COR-L47 (cell line): Measurements from ENCODE around the gene OIT3.

Experiments
- DNase-seq: peaks from one replicate; lab custom pipeline; 2025; lab: John Stamatoyannopoulos, UW

Gene OIT3

GRCh38 chr10:72952642-72953158 lies 59.2 kb downstream of the OIT3 start:
- no peak for DNase-seq

GRCh38 chr10:72953687-72954086 lies 60.1 kb downstream of the OIT3 start:
- DNase-seq, result no peak

- no peak for DNase-seq
These were observed 60.7 kb downstream of the OIT3 start for GRCh38 chr10:72954230-72954595.

- DNase-seq, result no peak
These were observed 61.3 kb downstream of the OIT3 start, which contains the start of gene PLA2G12B for GRCh38 chr10:72954596-72955554. TSS of gene PLA2G12B (minus strand) at chr10:72954806. CDS start at chr10:72954685, 121 bp downstream.

- no peak for DNase-seq
These were observed 62.5 kb downstream of the OIT3 start for GRCh38 chr10:72956001-72956400.

GRCh38 chr10:72976886-72977285 lies 83.3 kb downstream of the OIT3 start:
- no peak for DNase-seq

- no peak for DNase-seq
These were observed 86.2 kb downstream of the OIT3 start for GRCh38 chr10:72979709-72980108.

GRCh38 chr10:72980348-72980747 lies 86.8 kb downstream of the OIT3 start:
- DNase-seq, result no peak

GRCh38 chr10:72981028-72981881 lies 87.7 kb downstream of the OIT3 start:
- no peak for DNase-seq

- DNase-seq, result no peak
These were observed 88.5 kb downstream of the OIT3 start for GRCh38 chr10:72981882-72982529.
